AG04450 (cell line): ENCODE measurements around the gene HYAL1. TPM values are rescaled to one million over a fixed set of nuclear protein-coding genes. Genes with fewer than 3 reads are reported as not detected.
A peak's percentile ranks its signal among the peaks of the same experiment; 100 is the strongest.

Source experiments
- CTCF ChIA-PET: fragments of 300-600, 350-600 bp; formaldehyde crosslinking; extraction: SDS; loops from one replicate; lab custom pipeline; 2022; ENCODE audit warnings: antibody characterized with exemption, inconsistent platforms; lab: Charles Lee
- POLR2A ChIA-PET: fragments of 350-600 bp; formaldehyde crosslinking; extraction: SDS; loops from one replicate; lab custom pipeline; 2021; ENCODE audit warnings: antibody characterized with exemption, inconsistent platforms; lab: Yijun Ruan, JAX
- DNase-seq: peaks from one replicate; pipeline ENCODE4 v3.0.0-alpha.2; 2011; ENCODE audit warnings: low read depth, low spot score
- H3K27ac ChIP-seq: one replicate; pipeline ENCODE4 v1.5.1; 2012; ENCODE audit warnings: low read depth, low read length, control low read depth
- H3K27me3 ChIP-seq: one replicate; pipeline ENCODE4 v1.6.0; 2012; ENCODE audit warnings: low read length; ENCODE audit not compliant: control insufficient read depth, insufficient read depth
- H3K4me3 ChIP-seq: 2 replicates; pipeline ENCODE4 v1.5.1; 2011; ENCODE audit warnings: mild to moderate bottlenecking, low read depth, low read length, control low read depth
- H3K9me3 ChIP-seq: 2 replicates; pipeline ENCODE4 v1.5.1; 2012; ENCODE audit warnings: low read length; ENCODE audit not compliant: control insufficient read depth, insufficient read depth
- polyA plus RNA-seq: library from polyadenylated mRNA; depleted of rRNA; stranded (reverse); fragments of >200 nt; gene quantifications from 2 replicates; pipeline ENCODE4 v1.2.3, GENCODE V29; 2011
- TF ChIP-seq, protein P1 (sequence below): IDR thresholded peaks from 2 replicates; pipeline ENCODE4 v1.5.1; 2011; ENCODE audit warnings: low read depth, low read length, control low read depth, inconsistent platforms

The HYAL1 gene
- polyA plus RNA-seq, 1 experiment: 0.32 TPM

DNA sequence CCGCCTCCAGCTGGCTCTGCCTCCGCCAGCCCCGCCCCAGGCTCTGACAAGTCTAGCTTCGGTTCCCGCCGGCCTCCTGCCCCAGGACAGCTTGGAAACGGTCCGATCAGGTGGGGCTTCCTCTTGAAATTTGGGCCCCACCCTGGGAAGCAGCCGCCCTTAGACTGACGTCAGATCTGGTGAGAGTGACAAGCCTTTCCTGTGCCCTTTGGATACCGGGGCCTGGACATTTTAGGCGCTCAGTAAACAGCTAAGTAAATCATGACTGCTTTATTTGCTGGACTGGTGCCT is 3.8 kb downstream of the HYAL1 start:
- Histone ChIP-seq H3K27ac (peak overlapping the region; percentile 25), H3K4me3 (peak overlapping the region; percentile 66), H3K27me3 (no peaks in the 10 kb centered on the region), H3K9me3 (no peaks in the 10 kb centered on the region; the same call in 1 of the 2 replicates)
- ChIA-PET CTCF (interaction anchor here (1.4 to 1.5 kb wide), 2 partner anchors 25 to 53 kb away, joined by 5 to 10 read pairs; no protein-coding TSS in a partner anchor), POLR2A (interaction anchor here (0.5 to 1.3 kb wide), 9 partner anchors 16 to 1273 kb away, joined by 3 to 5 read pairs (median 4); partner anchors contain the start of genes CYB561D2, GNAI2 and NPRL2)
- TF ChIP-seq, protein P1, sequence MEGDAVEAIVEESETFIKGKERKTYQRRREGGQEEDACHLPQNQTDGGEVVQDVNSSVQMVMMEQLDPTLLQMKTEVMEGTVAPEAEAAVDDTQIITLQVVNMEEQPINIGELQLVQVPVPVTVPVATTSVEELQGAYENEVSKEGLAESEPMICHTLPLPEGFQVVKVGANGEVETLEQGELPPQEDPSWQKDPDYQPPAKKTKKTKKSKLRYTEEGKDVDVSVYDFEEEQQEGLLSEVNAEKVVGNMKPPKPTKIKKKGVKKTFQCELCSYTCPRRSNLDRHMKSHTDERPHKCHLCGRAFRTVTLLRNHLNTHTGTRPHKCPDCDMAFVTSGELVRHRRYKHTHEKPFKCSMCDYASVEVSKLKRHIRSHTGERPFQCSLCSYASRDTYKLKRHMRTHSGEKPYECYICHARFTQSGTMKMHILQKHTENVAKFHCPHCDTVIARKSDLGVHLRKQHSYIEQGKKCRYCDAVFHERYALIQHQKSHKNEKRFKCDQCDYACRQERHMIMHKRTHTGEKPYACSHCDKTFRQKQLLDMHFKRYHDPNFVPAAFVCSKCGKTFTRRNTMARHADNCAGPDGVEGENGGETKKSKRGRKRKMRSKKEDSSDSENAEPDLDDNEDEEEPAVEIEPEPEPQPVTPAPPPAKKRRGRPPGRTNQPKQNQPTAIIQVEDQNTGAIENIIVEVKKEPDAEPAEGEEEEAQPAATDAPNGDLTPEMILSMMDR: no peak
- DNase-seq: no peak

DNA sequence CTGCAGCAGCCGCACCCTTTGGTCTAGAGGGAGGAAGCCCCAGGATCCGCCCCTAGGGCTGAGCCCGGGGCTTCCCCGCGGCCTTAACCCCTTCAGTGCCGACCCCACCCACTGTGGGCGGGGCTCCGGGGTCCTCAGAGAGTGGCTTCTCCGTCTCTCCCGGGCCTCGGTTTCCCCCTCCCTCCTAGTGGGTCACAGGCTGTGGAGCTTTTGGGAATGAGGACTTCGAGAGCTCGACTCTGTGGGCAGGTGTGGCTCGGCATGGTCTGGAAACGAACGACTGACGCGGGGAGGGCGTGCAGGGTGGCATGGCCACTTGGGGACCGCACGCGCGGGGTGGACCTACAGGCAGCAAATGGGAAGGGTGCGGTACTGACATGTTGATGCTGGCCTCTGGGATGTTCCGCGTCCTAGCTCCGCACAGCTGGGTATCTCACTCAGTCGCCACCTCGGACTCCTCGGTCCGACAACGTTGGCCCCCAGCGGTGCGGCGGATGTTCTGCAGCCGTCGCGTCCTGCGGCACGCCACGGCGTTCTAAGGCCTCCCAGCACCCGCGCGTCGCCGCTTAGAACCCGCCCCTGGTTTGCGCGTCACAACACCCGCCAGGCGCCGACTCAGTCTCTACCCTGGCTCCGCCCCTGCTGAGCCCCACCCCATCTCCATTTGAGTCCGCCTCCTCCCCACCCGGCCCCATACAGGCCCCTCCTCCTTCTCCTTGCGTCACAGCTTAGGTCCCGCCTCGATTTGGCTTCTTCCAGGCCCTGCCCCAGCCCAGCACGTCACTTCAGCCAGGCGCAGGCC is 4.3 kb downstream of the HYAL1 start, which contains the start of the genes HYAL3 and NAA80:
TSS of gene HYAL3 (minus strand) at position 570 of the 802 bp plus-strand sequence. CDS start 3,803 bp downstream, outside the sequence.
TSS of gene NAA80 (minus strand) at position 570 of the 802 bp plus-strand sequence. CDS start 1,942 bp downstream, outside the sequence.
- Histone ChIP-seq H3K4me3 (peak within 1 kb of the TSS; percentile 74), H3K27ac (peak within 1 kb of the TSS; percentile 62), H3K9me3 (no peaks in the 10 kb centered on the region; the same call in 1 of the 2 replicates), H3K27me3 (no peaks in the 10 kb centered on the region)
- ChIA-PET POLR2A (interaction anchor here (0.5 to 1.3 kb wide), 11 partner anchors 11 to 1273 kb away, joined by 3 to 5 read pairs (median 4); partner anchors contain the start of genes CYB561D2, GNAI2 and NPRL2), CTCF (interaction anchor here (1.4 to 1.5 kb wide), 2 partner anchors 25 to 53 kb away, joined by 5 to 10 read pairs; no protein-coding TSS in a partner anchor)
- TF ChIP-seq, protein P1: peak; percentile 27
- DNase-seq: peak; percentile 99

DNA sequence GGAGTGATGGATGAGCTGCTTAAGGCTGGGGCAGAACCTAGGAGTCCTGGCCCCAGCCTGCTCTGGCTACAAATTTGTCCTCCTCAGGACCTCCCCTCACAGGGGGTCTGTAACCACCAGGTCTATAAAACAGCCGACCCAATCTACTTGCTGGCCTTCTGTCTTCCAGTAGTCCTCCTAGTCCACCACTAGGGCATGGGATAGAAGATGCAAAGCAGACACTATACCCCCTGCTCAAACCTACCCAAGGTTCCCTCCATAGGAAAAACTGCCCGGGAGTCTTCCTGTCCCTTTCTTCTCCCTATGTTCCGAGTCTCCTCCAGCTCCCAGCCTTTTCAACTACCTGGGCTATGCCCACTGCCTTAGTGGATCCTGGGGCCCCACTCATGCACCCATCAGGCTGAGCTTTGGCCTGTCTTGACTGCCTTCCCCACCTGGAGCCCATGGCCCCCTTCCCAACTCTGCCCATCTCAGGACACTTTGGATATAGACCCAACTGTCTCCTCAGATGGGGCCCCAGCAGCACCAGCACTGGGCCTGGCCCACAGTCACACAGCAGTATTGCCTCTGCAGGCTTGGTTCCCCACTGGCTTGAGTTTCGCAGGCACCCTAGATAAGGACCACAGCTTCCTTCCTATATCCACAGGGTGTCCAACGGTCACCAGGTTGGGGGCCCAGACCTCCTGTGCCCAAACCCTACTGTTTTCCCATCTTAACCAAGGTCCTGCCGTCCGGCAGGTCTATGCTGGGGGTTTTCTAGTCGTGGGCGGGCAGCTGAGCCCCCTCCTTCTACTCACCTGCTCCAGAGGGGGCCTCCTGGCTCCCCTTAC is 5.3 kb downstream of the HYAL1 start:
- ChIA-PET CTCF (interaction anchor here (1.6 kb wide), 1 partner anchor 51 kb away, joined by 4 read pairs; no protein-coding TSS in a partner anchor), POLR2A (interaction anchor here (1.0 kb wide), 1 partner anchor 10 kb away, joined by 3 read pairs; no protein-coding TSS in a partner anchor)
- Histone ChIP-seq H3K27ac (peak overlapping the region; percentile 62), H3K4me3 (peak overlapping the region; percentile 74), H3K9me3 (no peaks in the 10 kb centered on the region; the same call in 1 of the 2 replicates), H3K27me3 (no peaks in the 10 kb centered on the region)
- DNase-seq: no peak
- TF ChIP-seq, protein P1: 0 out of 2 replicates have a peak, but pooled peaks have one; percentile 20

DNA sequence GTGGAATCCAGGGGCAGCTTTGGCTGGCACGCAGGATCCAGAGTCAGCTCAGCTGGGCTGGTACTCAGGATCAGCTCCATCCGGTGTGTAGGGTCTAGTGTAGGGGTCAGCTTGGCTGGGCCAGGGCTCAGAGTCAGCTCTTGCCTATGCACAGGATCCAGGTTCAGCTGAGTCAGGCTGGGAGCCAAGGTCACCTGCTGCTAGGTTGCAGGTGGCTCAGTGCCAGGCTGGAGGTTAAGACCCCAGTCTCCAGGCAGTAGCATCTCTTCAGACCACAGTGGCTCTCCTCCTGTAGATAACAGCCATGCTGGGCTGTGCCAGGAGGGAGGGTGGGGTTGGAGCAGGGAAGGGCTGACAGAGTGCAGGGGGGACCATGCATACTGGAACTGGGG is 6.0 kb downstream of the HYAL1 start:
- no peaks in the 10 kb centered on the region; the same call in 1 of the 2 replicates for H3K9me3 ChIP-seq
- DNase-seq: no peak
- no peaks in the 10 kb centered on the region for H3K27me3 ChIP-seq
- ChIA-PET CTCF (interaction anchor here (0.7 to 1.6 kb wide), 2 partner anchors 51 to 71 kb away, joined by 3 to 4 read pairs; no protein-coding TSS in a partner anchor), POLR2A (no interaction called here)
- H3K27ac ChIP-seq: no peak overlapping the region
- H3K4me3 ChIP-seq: no peak overlapping the region
- TF ChIP-seq, protein P1: no peak
